HG02840 (cell line): ENCODE measurements around the gene AHI1.
"Not testable (repeated sequence)": the region's sequence is repeated elsewhere in the genome, so short reads cannot be mapped to it uniquely, and the experiment has no call there.

Source experiments
- ATAC-seq: cut with Tn5 transposase; IDR thresholded peaks from one replicate; pipeline ENCODE4 v1.9.1; 2021; ENCODE audit warnings: mild to moderate bottlenecking, moderate library complexity, moderate number of reproducible peaks; ENCODE audit not compliant: unreplicated experiment, low FRiP score

The AHI1 gene

GRCh38 chr6:135344526-135344925 is 153.0 kb downstream of the AHI1 start:
- ATAC-seq: no peak

GRCh38 chr6:135339920-135340319 is 157.6 kb downstream of the AHI1 start:
- ATAC-seq: not testable (repeated sequence)

GRCh38 chr6:135334169-135334568 is 163.4 kb downstream of the AHI1 start:
- ATAC-seq: no peak

GRCh38 chr6:135331002-135331401 is 166.5 kb downstream of the AHI1 start:
- ATAC-seq: peak; percentile 44

- ATAC-seq: peak; percentile 82
Observed at GRCh38 chr6:135329851-135330803, 167.4 kb downstream of the AHI1 start.

GRCh38 chr6:135328136-135328535 is 169.4 kb downstream of the AHI1 start:
- ATAC-seq: no peak

GRCh38 chr6:135325624-135326424 is 171.7 kb downstream of the AHI1 start:
- ATAC-seq: no peak

- ATAC-seq: no peak
Observed at GRCh38 chr6:135324531-135324930, 173.0 kb downstream of the AHI1 start.

GRCh38 chr6:135323979-135324378 is 173.6 kb downstream of the AHI1 start:
- ATAC-seq: no peak

GRCh38 chr6:135323202-135323668 is 174.3 kb downstream of the AHI1 start:
- ATAC-seq: peak; percentile 97

- no peak for ATAC-seq
Observed at GRCh38 chr6:135322427-135323201, 174.9 kb downstream of the AHI1 start.

- ATAC-seq: no peak
Observed at GRCh38 chr6:135320721-135321621, 176.6 kb downstream of the AHI1 start.

GRCh38 chr6:135319819-135320218 is 177.7 kb downstream of the AHI1 start:
- no peak for ATAC-seq

GRCh38 chr6:135318738-135319469 is 178.6 kb downstream of the AHI1 start:
- no peak for ATAC-seq

- ATAC-seq: no peak
Observed at GRCh38 chr6:135314543-135314942, 183.0 kb downstream of the AHI1 start.

GRCh38 chr6:135311446-135312200 is 185.9 kb downstream of the AHI1 start:
- ATAC-seq: no peak

GRCh38 chr6:135310291-135310690 is 187.2 kb downstream of the AHI1 start:
- no peak for ATAC-seq
